Measurements from ENCODE around the gene IL20. TPM values are rescaled to one million over a fixed set of nuclear protein-coding genes. Genes with fewer than 3 reads are reported as not detected.

Gene IL20
- total RNA-seq, 4 donors from 2014 or later, result 40.6 TPM; not detected in 3

DNA sequence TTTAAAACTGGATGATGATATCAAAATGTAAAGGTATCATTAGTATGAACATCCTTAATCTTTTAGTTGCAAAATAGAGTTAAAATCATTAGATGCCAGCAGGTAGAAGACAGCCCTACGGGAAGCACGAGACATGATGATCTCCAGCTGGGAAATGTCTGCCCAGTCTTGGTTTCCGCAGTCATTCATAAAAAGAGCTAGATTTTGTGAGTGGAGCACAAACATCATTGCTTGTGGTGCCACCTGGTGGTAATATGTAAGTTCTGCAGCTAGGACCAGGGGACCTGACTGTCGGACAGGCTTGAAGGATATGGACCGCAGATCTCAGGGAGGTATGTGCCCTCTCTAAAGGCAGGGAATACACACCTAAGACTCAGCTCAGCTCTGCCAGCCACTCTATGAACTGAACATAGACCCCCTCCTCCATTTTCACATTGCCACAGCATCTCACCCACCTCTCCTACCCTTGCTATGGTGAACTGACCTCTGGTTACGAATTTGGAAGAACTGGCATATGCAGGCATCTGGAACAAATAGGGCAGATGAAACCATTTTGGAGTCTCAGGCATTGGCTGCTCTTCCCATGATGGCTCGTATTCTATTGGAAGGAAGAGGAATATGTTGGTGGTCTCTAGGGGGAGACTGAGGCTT lies 47.1 kb downstream of the IL20 start:
- Histone ChIP-seq H3K27me3 (no peaks in the 10 kb centered on the region), H3K27ac (no peak overlapping the region), H3K4me3 (no peak overlapping the region), H3K9me3 (no peaks in the 10 kb centered on the region), H3K4me1 (peaks cover 0 to 7% of the 10 kb centered on the region in 2 donors), H3K36me3 (no peaks in the 10 kb centered on the region)
- TF ChIP-seq POLR2A (IDR thresholded peaks at IDR 0.05) (no peak), CTCF (IDR thresholded peaks at IDR 0.05) (peak; percentile 79 to 88 (median 86))
- intact Hi-C loops (cut with DNase I; ENCODE audit: low total_unique reads), result loop anchor here (5.0 kb wide), 1 partner anchor 175 kb away; no protein-coding TSS in a partner anchor
- peak; percentile 69 to 76 for DNase-seq

DNA sequence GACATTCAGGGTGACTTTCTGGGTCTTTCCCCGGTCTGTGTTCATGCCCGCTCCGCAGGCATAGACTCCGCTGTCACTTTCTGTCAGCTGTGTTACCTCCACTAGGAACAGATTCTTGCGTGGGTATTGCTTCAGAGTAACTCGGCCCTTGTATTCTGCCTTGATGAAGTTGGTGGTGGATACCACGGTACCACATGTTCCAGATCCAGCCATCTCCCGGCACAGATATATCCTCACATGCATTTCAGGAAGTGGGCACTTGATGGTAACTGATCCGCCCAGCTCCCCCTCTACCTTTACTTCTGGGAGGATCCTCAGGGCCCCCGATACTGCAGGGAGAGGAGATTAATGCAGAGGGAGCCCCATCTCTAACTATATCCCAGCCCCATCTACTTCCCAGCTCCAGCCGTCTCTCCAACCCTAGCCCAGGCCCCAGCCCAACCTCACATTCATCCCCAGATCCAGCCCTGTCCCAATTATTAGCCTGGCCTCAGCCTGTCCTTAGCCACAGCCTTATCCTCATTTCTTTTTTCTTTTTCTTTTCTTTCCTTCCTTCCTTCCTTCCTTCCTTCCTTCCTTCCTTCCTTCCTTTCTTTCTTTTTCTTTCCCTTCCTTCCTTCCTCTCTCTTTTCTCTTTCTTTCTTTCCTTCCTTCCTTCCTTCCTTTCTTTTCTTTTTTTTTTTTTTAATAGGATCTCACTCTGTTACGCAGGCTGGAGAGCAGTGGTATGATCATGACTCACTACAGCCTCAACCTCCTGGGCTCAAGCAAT lies 48.5 kb downstream of the IL20 start:
- intact Hi-C loops (cut with DNase I; ENCODE audit: low total_unique reads), result loop anchor here (5.0 kb wide), 1 partner anchor 177 kb away; no protein-coding TSS in a partner anchor
- Histone ChIP-seq H3K36me3 (no peaks in the 10 kb centered on the region), H3K9me3 (no peaks in the 10 kb centered on the region), H3K4me1 (peaks cover 0 to 7% of the 10 kb centered on the region in 2 donors), H3K27me3 (no peaks in the 10 kb centered on the region), H3K27ac (no peak overlapping the region), H3K4me3 (no peak overlapping the region)
- DNase-seq, result no peak
- TF ChIP-seq POLR2A (IDR thresholded peaks at IDR 0.05) (no peak), CTCF (IDR thresholded peaks at IDR 0.05) (no peak)

DNA sequence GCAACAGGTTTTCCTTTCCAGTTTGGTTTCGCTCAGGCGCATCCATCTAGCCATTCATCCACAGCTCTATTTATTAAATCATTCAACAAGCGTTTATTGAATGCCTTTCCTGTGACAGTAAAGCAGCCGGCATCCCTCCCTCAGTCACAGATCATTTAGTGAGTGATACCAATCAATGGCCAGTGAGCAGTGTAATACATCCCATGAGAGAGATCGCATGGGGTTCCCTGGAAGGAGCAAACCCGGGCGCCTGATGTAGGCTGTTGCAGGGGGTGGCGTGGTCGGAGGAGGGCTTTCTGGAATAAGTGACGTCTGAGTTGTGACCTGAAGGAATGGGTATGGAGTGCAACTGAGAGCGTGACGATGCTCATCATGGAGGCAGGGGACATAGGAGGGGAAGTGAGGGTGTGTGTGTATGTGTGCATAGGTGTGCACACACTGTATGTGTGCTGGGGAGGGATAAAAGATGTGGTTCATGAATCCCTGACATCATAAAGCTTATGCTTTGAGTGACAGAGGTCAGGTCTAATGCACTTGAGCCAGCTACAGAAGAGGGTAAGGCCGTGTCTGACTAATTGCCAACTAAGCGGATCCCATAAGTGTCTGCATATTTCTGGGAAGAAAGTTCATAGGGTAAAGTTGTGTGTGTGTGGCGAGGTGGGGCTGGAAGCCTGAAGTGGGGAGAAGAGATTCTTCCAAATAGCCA lies 49.8 kb downstream of the IL20 start:
- Histone ChIP-seq H3K4me3 (no peak overlapping the region), H3K9me3 (no peaks in the 10 kb centered on the region), H3K36me3 (no peaks in the 10 kb centered on the region), H3K27me3 (no peaks in the 10 kb centered on the region), H3K27ac (no peak overlapping the region), H3K4me1 (no peaks in the 10 kb centered on the region)
- TF ChIP-seq CTCF (IDR thresholded peaks at IDR 0.05), result no peak
- TF ChIP-seq POLR2A (IDR thresholded peaks at IDR 0.05), result no peak
- DNase-seq, result no peak
- intact Hi-C loops (cut with DNase I; ENCODE audit: low total_unique reads), result no loop called here

DNA sequence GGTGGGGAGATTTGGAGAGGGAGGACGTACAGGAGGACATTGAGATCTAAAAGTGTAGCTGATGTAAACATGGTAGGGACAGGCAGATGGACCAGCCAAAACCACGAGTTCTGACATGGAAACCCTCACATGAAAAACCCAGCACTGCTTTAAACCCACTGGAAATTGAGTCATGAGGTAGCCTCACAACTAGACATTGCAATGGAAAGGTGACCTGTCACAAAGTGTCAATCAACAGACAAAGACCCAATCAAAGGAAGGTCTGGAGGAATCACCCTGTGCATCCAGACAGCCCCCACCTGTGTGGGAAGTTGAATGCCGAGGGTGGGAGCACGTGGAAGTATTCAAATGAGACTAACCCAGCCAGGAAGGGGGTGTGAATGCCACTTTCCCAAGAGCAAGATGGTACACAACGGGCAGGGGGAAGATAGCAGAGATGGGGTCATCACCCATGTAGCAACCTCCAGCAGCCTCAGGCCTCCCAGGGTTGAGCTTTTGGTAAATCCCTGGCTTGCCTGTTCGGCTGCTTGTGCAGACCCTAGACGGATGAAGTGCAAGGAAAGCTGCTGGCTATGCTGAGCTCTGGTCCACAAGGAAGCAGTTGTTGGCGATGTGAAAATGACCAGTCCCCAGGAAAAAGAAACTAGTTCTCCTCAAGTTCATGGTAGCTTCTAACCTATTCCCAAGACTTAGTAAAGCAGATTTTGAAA lies 50.7 kb downstream of the IL20 start:
- no peaks in the 10 kb centered on the region for H3K9me3 ChIP-seq
- H3K4me3 ChIP-seq, result no peak overlapping the region
- no peaks in the 10 kb centered on the region for H3K36me3 ChIP-seq
- TF ChIP-seq CTCF (IDR thresholded peaks at IDR 0.05), result no peak
- TF ChIP-seq POLR2A (IDR thresholded peaks at IDR 0.05), result no peak
- no peaks in the 10 kb centered on the region for H3K27me3 ChIP-seq
- no peak overlapping the region for H3K27ac ChIP-seq
- no peaks in the 10 kb centered on the region for H3K4me1 ChIP-seq
- intact Hi-C loops (cut with DNase I; ENCODE audit: low total_unique reads), result no loop called here
- DNase-seq, result no peak
